Hepatocyte (in vitro differentiated cells): ENCODE data around the gene METTL27. TPM values are rescaled to one million over a fixed set of nuclear protein-coding genes. Genes with fewer than 3 reads are reported as not detected.

Source experiments
- DNase-seq: peaks from one replicate; pipeline ENCODE4 v3.0.0-alpha.2; 2016; ENCODE audit warnings: low spot score
- H2AFZ ChIP-seq: fragments of 200-600 bp; sonication (generic); 2 replicates; pipeline ENCODE4 v1.6.0; 2016; ENCODE audit warnings: antibody characterized with exemption, mild to moderate bottlenecking
- H3K27ac ChIP-seq: fragments of 200-600 bp; sonication (generic); 2 replicates; pipeline ENCODE4 v1.5.1; 2016; ENCODE audit warnings: mild to moderate bottlenecking
- H3K27me3 ChIP-seq: fragments of 200-600 bp; sonication (generic); 2 replicates; pipeline ENCODE4 v1.6.1; 2016
- H3K36me3 ChIP-seq: fragments of 200-600 bp; sonication (generic); replicated peaks from 2 replicates; pipeline ENCODE4 v1.5.1; 2016; ENCODE audit warnings: low read depth; ENCODE audit not compliant: insufficient read depth
- H3K4me1 ChIP-seq: fragments of 200-600 bp; sonication (generic); 2 replicates; pipeline ENCODE4 v1.5.1; 2016; ENCODE audit warnings: mild to moderate bottlenecking, moderate library complexity; ENCODE audit not compliant: insufficient read depth
- H3K4me2 ChIP-seq: fragments of 200-600 bp; sonication (generic); 2 replicates; pipeline ENCODE4 v1.6.0; 2016
- H3K4me3 ChIP-seq: fragments of 200-600 bp; sonication (generic); 2 replicates; pipeline ENCODE4 v1.5.1; 2016; ENCODE audit warnings: mild to moderate bottlenecking
- H3K79me2 ChIP-seq: fragments of 200-600 bp; sonication (generic); 2 replicates; pipeline ENCODE4 v1.6.0; 2017; ENCODE audit warnings: mild to moderate bottlenecking
- H3K9me2 ChIP-seq: fragments of 200-600 bp; sonication (generic); replicated peaks from 2 replicates; pipeline ENCODE4 v1.6.0; 2017; ENCODE audit warnings: mild to moderate bottlenecking; ENCODE audit not compliant: insufficient read depth
- H3K9me3 ChIP-seq: fragments of 200-600 bp; sonication (generic); 2 replicates; pipeline ENCODE4 v1.5.1; 2016; ENCODE audit warnings: low read depth, mild to moderate bottlenecking
- H4K20me1 ChIP-seq: fragments of 200-600 bp; sonication (generic); 2 replicates; pipeline ENCODE4 v1.6.0; 2016; ENCODE audit warnings: mild to moderate bottlenecking; ENCODE audit not compliant: insufficient read depth, poor library complexity, severe bottlenecking
- EZH2 ChIP-seq: fragments of 200-600 bp; sonication (generic); IDR thresholded peaks from 2 replicates; pipeline ENCODE4 v1.6.1; 2016; ENCODE audit warnings: antibody characterized with exemption, mild to moderate bottlenecking, borderline replicate concordance
- EZH2phosphoT487 ChIP-seq: fragments of 200-600 bp; sonication (generic); IDR thresholded peaks from one replicate; pipeline ENCODE4 v1.6.1; 2018; ENCODE audit warnings: antibody characterized with exemption, mild to moderate bottlenecking, low read depth, moderate library complexity; ENCODE audit not compliant: unreplicated experiment, severe bottlenecking
- WGBS: methylation state at CpG from one replicate; pipeline ENCODE4 v1.1.6; 2016; ENCODE audit warnings: low lambda C conversion rate; ENCODE audit errors: missing lambda C conversion rate; 5-methylcytosine and 5-hydroxymethylcytosine counted together
- polyA plus RNA-seq: library from polyadenylated mRNA; unstranded; fragments of >200 nt; fragmentation: Nextera tagmentation; extraction: Ambion mirVana; gene quantifications from 2 replicates; pipeline ENCODE4 v1.2.1, GENCODE V29; 2016
- total RNA-seq: library from RNA; depleted of rRNA; stranded (reverse); fragments of >200 nt; gene quantifications from 2 replicates; pipeline ENCODE4 v1.2.3, GENCODE V29; 2014
- TF ChIP-seq, protein P1 (sequence below): fragments of 200-600 bp; sonication (generic); IDR thresholded peaks from 2 replicates; pipeline ENCODE4 v1.5.1; 2016; ENCODE audit warnings: antibody characterized with exemption, mild to moderate bottlenecking; ENCODE audit not compliant: poor library complexity

METTL27 gene
- total and polyA plus RNA-seq, 2 experiments from 2014 or later: 1.6 to 6.5 TPM

DNA sequence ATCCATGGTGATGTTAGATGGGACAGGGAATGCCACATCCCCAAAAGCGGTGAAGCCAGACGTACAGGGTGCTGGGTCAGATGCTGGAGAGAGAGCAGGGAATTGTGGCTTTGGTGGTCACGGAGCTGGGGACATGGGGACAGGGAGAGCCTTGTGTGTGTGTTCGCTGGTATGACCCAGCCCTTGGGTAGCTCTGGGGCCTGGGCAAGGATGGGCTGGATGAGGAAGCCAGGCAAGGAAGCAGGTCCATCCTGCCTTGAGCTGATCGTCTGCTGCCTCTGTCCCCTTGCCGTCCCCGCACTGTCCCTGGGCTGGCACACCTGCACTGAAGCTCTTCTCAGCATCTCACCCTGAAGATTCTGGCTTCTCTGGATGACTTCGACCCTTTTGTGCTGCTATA lies 26.9 kb downstream of the METTL27 start:
- TF ChIP-seq, protein P1, sequence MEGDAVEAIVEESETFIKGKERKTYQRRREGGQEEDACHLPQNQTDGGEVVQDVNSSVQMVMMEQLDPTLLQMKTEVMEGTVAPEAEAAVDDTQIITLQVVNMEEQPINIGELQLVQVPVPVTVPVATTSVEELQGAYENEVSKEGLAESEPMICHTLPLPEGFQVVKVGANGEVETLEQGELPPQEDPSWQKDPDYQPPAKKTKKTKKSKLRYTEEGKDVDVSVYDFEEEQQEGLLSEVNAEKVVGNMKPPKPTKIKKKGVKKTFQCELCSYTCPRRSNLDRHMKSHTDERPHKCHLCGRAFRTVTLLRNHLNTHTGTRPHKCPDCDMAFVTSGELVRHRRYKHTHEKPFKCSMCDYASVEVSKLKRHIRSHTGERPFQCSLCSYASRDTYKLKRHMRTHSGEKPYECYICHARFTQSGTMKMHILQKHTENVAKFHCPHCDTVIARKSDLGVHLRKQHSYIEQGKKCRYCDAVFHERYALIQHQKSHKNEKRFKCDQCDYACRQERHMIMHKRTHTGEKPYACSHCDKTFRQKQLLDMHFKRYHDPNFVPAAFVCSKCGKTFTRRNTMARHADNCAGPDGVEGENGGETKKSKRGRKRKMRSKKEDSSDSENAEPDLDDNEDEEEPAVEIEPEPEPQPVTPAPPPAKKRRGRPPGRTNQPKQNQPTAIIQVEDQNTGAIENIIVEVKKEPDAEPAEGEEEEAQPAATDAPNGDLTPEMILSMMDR: no peak
- TF ChIP-seq EZH2: no peak
- no peak for TF ChIP-seq EZH2phosphoT487
- Histone ChIP-seq H2AFZ (no peak overlapping the region), H3K9me2 (no peaks in the 10 kb centered on the region), H4K20me1 (no peaks in the 10 kb centered on the region), H3K79me2 (no peaks in the 10 kb centered on the region), H3K9me3 (no peaks in the 10 kb centered on the region), H3K4me1 (no peaks in the 10 kb centered on the region), H3K27me3 (no peaks in the 10 kb centered on the region), H3K36me3 (no peaks in the 10 kb centered on the region), H3K4me2 (no peak overlapping the region), H3K4me3 (no peak overlapping the region), H3K27ac (no peak overlapping the region)
- 88% methylated on average over 8 of the region's 8 CpGs for WGBS
- no peak for DNase-seq

DNA sequence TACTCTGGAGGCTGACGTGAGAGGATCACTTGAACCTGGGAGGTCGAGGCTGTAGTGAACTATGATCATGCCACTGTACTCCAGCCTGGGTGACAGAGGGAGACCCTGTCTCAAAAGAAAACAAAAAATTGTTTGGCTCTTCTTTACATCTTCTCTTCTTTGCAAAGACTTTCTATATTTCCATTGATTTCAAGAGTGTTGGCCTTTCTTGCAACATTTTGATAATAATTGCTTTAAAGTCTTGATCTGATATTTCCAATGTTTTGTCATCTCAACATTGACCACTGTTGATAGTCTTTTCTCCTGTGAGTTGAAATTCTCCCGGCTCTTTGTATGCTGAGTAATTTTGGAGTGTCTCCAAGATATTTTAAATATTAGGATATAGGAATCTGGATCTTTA lies 29.3 kb downstream of the METTL27 start:
- no peaks in the 10 kb centered on the region for H3K9me2 ChIP-seq
- no peaks in the 10 kb centered on the region for H3K79me2 ChIP-seq
- H3K27ac ChIP-seq: no peak overlapping the region
- H3K36me3 ChIP-seq: no peaks in the 10 kb centered on the region
- H4K20me1 ChIP-seq: no peaks in the 10 kb centered on the region
- no peaks in the 10 kb centered on the region for H3K27me3 ChIP-seq
- WGBS: 96% methylated on average over 3 of the region's 3 CpGs
- no peak overlapping the region for H3K4me3 ChIP-seq
- H3K4me2 ChIP-seq: no peak overlapping the region
- no peak for DNase-seq
- no peak overlapping the region for H2AFZ ChIP-seq
- TF ChIP-seq EZH2: no peak
- TF ChIP-seq, protein P1: no peak
- H3K9me3 ChIP-seq: no peaks in the 10 kb centered on the region
- H3K4me1 ChIP-seq: no peaks in the 10 kb centered on the region

DNA sequence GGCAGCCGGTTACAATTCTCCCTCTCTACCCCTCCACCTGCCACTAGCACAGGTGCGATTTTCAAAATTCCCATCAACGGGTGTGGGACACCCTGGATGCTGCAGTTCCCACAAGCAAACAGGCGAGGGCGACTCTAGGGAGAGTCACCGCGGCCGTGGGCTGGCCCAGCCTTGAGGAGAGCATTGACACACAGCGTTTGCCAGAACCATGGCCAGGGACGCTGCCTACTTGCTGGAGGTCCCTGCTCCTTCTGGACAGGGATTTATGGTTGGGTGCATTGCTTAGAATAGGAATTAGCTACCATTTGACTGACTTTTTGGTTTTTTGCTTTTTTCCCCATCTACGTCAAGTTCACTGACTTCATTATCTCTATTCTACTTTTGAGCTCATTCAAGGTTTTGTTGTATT lies 30.6 kb downstream of the METTL27 start:
- WGBS: 16% methylated on average over 11 of the region's 11 CpGs
- no peak for TF ChIP-seq EZH2phosphoT487
- TF ChIP-seq, protein P1: peak; percentile 66

DNA sequence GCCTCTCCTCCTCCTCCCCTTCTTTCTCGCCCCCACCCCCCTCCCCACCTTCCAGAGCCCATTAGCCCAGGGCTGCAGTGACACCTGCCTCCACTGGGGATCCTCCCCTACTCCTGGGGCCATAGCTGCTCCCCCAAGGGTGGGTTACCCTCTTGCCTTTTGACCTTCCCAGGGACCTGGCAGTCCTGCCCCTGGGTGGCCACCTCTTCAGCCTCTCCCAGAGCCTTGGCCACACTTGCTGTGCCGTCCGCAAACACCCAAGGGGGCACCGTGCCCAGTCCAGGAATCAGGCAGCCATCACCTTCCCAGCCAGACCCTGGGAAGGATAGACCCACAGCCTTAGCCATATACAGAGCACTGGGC lies 31.3 kb downstream of the METTL27 start:
- Histone ChIP-seq H3K27me3 (no peaks in the 10 kb centered on the region), H3K36me3 (no peaks in the 10 kb centered on the region), H3K4me3 (no peak overlapping the region), H3K4me1 (no peaks in the 10 kb centered on the region), H3K4me2 (no peak overlapping the region), H3K79me2 (no peaks in the 10 kb centered on the region), H3K9me3 (no peaks in the 10 kb centered on the region), H3K9me2 (no peaks in the 10 kb centered on the region), H4K20me1 (no peaks in the 10 kb centered on the region), H3K27ac (no peak overlapping the region), H2AFZ (no peak overlapping the region)
- TF ChIP-seq EZH2 (no peak), EZH2phosphoT487 (no peak)
- TF ChIP-seq, protein P1: no peak
- DNase-seq: no peak
- 87% methylated on average over 3 of the region's 4 CpGs for WGBS

More for the DNA sequence above, 30.6 kb downstream of the METTL27 start:
- no peaks in the 10 kb centered on the region for H3K9me2 ChIP-seq
- H3K9me3 ChIP-seq: no peaks in the 10 kb centered on the region
- H2AFZ ChIP-seq: no peak overlapping the region
- H3K27me3 ChIP-seq: no peaks in the 10 kb centered on the region
- H3K4me3 ChIP-seq: no peak overlapping the region
- peak; percentile 84 for DNase-seq
- no peaks in the 10 kb centered on the region for H3K36me3 ChIP-seq
- no peak overlapping the region for H3K4me2 ChIP-seq
- H3K79me2 ChIP-seq: no peaks in the 10 kb centered on the region
- H3K27ac ChIP-seq: no peak overlapping the region
- no peaks in the 10 kb centered on the region for H4K20me1 ChIP-seq
- no peaks in the 10 kb centered on the region for H3K4me1 ChIP-seq
